IMR-90 (cell line): ENCODE results near the gene PAXX.

Experiments
- BHLHE40 ChIP-seq: fragments of 150-350 bp; IDR thresholded peaks from 2 replicates; pipeline ENCODE4 v1.6.1; 2016; ENCODE audit warnings: mild to moderate bottlenecking, low read depth, low read length
- CEBPB ChIP-seq: IDR thresholded peaks from 2 replicates; pipeline ENCODE4 v1.6.1; 2012; ENCODE audit warnings: low read depth, low read length, improper control_type of control experiment
- CHD1 ChIP-seq: IDR thresholded peaks from 2 replicates; pipeline ENCODE4 v1.6.1; 2012; ENCODE audit warnings: low read depth, low read length, improper control_type of control experiment
- FOS ChIP-seq: fragments of 150-350 bp; IDR thresholded peaks from 2 replicates; pipeline ENCODE4 v1.6.1; 2016; ENCODE audit warnings: low read depth, low read length
- MAFK ChIP-seq: IDR thresholded peaks from 2 replicates; pipeline ENCODE4 v1.6.1; 2012; ENCODE audit warnings: low read depth, low read length, improper control_type of control experiment
- MXI1 ChIP-seq: IDR thresholded peaks from 2 replicates; pipeline ENCODE4 v1.6.1; 2012; ENCODE audit warnings: low read depth, mild to moderate bottlenecking, low read length, moderate library complexity, borderline replicate concordance
- NFE2L2 ChIP-seq: fragments of 150-350 bp; IDR thresholded peaks from 2 replicates; pipeline ENCODE4 v1.6.1; 2016; ENCODE audit warnings: low read depth, mild to moderate bottlenecking, low read length
- POLR2A ChIP-seq: IDR thresholded peaks from 2 replicates; pipeline ENCODE4 v1.6.1; 2012; ENCODE audit warnings: mild to moderate bottlenecking, low read depth, low read length
- RAD21 ChIP-seq: IDR thresholded peaks from 2 replicates; pipeline ENCODE4 v1.6.1; 2012; ENCODE audit warnings: low read length, improper control_type of control experiment
- RCOR1 ChIP-seq: IDR thresholded peaks from 2 replicates; pipeline ENCODE4 v1.6.1; 2012; ENCODE audit warnings: mild to moderate bottlenecking, low read length, improper control_type of control experiment; ENCODE audit not compliant: insufficient replicate concordance
- RFX5 ChIP-seq: IDR thresholded peaks from 2 replicates; pipeline ENCODE4 v1.8.0; 2012; ENCODE audit warnings: low read depth, mild to moderate bottlenecking, low read length, moderate library complexity
- SMC3 ChIP-seq: fragments of 150-350 bp; IDR thresholded peaks from 2 replicates; pipeline ENCODE4 v1.6.1; 2016; ENCODE audit warnings: low read depth, mild to moderate bottlenecking, antibody characterized with exemption, low read length, moderate library complexity
- TF ChIP-seq, protein P1 (sequence below): conservative IDR thresholded peaks from 2 replicates; pipeline ENCODE4 v1.5.1; 2012; ENCODE audit warnings: mild to moderate bottlenecking, low read depth, low read length, improper control_type of control experiment
- TF ChIP-seq, protein P2 (sequence below): fragments of 150-350 bp; IDR thresholded peaks from 2 replicates; pipeline ENCODE4 v1.6.1; 2017; ENCODE audit warnings: mild to moderate bottlenecking, antibody characterized with exemption, low read length, low read depth

DNA sequence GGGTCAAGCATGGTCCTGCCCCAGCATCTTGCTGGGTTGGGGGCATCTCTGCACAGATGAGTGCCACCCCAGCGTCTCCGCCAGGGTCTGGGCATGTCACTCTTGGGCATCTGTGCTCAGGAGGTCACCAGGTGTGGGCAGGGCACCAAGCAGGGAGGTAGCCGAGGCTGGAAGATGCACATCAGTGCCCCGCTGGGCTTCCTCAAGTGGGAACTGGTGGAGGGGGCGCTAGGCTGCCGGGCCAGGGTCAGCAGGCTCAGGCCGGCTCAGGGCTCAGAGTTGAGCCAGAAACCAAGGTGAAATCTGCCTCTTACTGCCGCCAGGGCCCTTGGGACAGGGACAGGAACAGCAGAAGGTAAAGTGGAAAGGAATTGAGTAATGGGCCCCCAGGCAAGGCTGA, 43.7 kb downstream of the PAXX start:
- TF ChIP-seq, protein P1, sequence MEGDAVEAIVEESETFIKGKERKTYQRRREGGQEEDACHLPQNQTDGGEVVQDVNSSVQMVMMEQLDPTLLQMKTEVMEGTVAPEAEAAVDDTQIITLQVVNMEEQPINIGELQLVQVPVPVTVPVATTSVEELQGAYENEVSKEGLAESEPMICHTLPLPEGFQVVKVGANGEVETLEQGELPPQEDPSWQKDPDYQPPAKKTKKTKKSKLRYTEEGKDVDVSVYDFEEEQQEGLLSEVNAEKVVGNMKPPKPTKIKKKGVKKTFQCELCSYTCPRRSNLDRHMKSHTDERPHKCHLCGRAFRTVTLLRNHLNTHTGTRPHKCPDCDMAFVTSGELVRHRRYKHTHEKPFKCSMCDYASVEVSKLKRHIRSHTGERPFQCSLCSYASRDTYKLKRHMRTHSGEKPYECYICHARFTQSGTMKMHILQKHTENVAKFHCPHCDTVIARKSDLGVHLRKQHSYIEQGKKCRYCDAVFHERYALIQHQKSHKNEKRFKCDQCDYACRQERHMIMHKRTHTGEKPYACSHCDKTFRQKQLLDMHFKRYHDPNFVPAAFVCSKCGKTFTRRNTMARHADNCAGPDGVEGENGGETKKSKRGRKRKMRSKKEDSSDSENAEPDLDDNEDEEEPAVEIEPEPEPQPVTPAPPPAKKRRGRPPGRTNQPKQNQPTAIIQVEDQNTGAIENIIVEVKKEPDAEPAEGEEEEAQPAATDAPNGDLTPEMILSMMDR, result no peak
- TF ChIP-seq RAD21 (no peak), CEBPB (no peak), RCOR1 (no peak), SMC3 (no peak), FOS (no peak), POLR2A (no peak), MXI1 (no peak), RFX5 (no peak), BHLHE40 (no peak), MAFK (no peak), CHD1 (no peak), NFE2L2 (no peak)
- TF ChIP-seq, protein P2, sequence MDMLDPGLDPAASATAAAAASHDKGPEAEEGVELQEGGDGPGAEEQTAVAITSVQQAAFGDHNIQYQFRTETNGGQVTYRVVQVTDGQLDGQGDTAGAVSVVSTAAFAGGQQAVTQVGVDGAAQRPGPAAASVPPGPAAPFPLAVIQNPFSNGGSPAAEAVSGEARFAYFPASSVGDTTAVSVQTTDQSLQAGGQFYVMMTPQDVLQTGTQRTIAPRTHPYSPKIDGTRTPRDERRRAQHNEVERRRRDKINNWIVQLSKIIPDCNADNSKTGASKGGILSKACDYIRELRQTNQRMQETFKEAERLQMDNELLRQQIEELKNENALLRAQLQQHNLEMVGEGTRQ, result no peak
